Smooth muscle cell (in vitro differentiated cells): Measurements from ENCODE around the gene FKBP15. TPM values are rescaled to one million over a fixed set of nuclear protein-coding genes. Genes with fewer than 3 reads are reported as not detected.
"Not testable (repeated sequence)": the region's sequence is repeated elsewhere in the genome, so short reads cannot be mapped to it uniquely, and the experiment has no call there.

Source experiments
- DNase-seq: peaks from one replicate; lab custom pipeline; 2025; ENCODE audit not compliant: unreplicated experiment; lab: John Stamatoyannopoulos, UW
- H2AFZ ChIP-seq: fragments of 200-600 bp; sonication (generic); 2 replicates; pipeline ENCODE4 v1.6.0; 2016; ENCODE audit warnings: antibody characterized with exemption, low read depth, mild to moderate bottlenecking
- H3F3A ChIP-seq: fragments of 200-600 bp; sonication (generic); 2 replicates; pipeline ENCODE4 v1.6.0; 2017; ENCODE audit warnings: antibody characterized with exemption, low read depth
- H3K27ac ChIP-seq: fragments of 200-600 bp; sonication (generic); 2 replicates; pipeline ENCODE4 v1.5.1; 2016; ENCODE audit warnings: low read depth, mild to moderate bottlenecking
- H3K27me3 ChIP-seq: fragments of 200-600 bp; sonication (generic); 2 replicates; pipeline ENCODE4 v1.6.1; 2016; ENCODE audit warnings: low read depth, mild to moderate bottlenecking
- H3K36me3 ChIP-seq: fragments of 200-600 bp; sonication (generic); 2 replicates; pipeline ENCODE4 v1.5.1; 2016; ENCODE audit warnings: low read depth
- H3K4me1 ChIP-seq: fragments of 200-600 bp; sonication (generic); 2 replicates; pipeline ENCODE4 v1.5.1; 2016; ENCODE audit warnings: low read depth
- H3K4me2 ChIP-seq: fragments of 200-600 bp; sonication (generic); 2 replicates; pipeline ENCODE4 v1.6.0; 2016; ENCODE audit warnings: mild to moderate bottlenecking
- H3K4me3 ChIP-seq: fragments of 200-600 bp; sonication (generic); 2 replicates; pipeline ENCODE4 v1.5.1; 2016; ENCODE audit warnings: mild to moderate bottlenecking
- H3K79me2 ChIP-seq: fragments of 200-600 bp; sonication (generic); 2 replicates; pipeline ENCODE4 v1.6.0; 2016; ENCODE audit warnings: low read depth, mild to moderate bottlenecking
- H3K9ac ChIP-seq: fragments of 200-600 bp; sonication (generic); 2 replicates; pipeline ENCODE4 v1.6.0; 2016; ENCODE audit warnings: low read depth
- H3K9me3 ChIP-seq: fragments of 200-600 bp; sonication (generic); replicated peaks from 2 replicates; pipeline ENCODE4 v1.5.1; 2016; ENCODE audit warnings: low read depth
- H4K20me1 ChIP-seq: fragments of 200-600 bp; sonication (generic); 2 replicates; pipeline ENCODE4 v1.6.0; 2016; ENCODE audit warnings: low read depth
- CTCF ChIP-seq: fragments of 200-600 bp; sonication (generic); IDR thresholded peaks from 2 replicates; pipeline ENCODE4 v1.5.1; 2017; ENCODE audit warnings: borderline replicate concordance, mild to moderate bottlenecking, antibody characterized with exemption; ENCODE audit not compliant: insufficient read depth, poor library complexity, severe bottlenecking
- WGBS: methylation state at CpG from one replicate; pipeline ENCODE4 v1.1.7; 2016; ENCODE audit warnings: low lambda C conversion rate; 5-methylcytosine and 5-hydroxymethylcytosine counted together
- polyA plus RNA-seq: library from polyadenylated mRNA; unstranded; fragments of >200 nt; fragmentation: Nextera tagmentation; extraction: Ambion mirVana; gene quantifications from 2 replicates; pipeline ENCODE4 v1.2.1, GENCODE V29; 2016
- total RNA-seq: library from RNA; depleted of rRNA; stranded (reverse); fragments of >200 nt; gene quantifications from 2 replicates; pipeline ENCODE4 v1.2.3, GENCODE V29; 2014

The FKBP15 gene
- total and polyA plus RNA-seq, 2 experiments from 2014 or later, result 13.0 to 27.9 TPM

- Histone ChIP-seq H3K9me3 (no peaks in the 10 kb centered on the region), H3K4me3 (no peak overlapping the region), H3K36me3 (no peaks in the 10 kb centered on the region), H3K27ac (no peak overlapping the region), H4K20me1 (peaks cover 100% of the 10 kb centered on the region), H3K27me3 (no peaks in the 10 kb centered on the region), H3K79me2 (peaks cover 58% of the 10 kb centered on the region), H2AFZ (no peak overlapping the region), H3K9ac (no peak overlapping the region), H3F3A (no peaks in the 10 kb centered on the region), H3K4me2 (no peak overlapping the region), H3K4me1 (no peaks in the 10 kb centered on the region)
- TF ChIP-seq CTCF, result no peak
- WGBS, result 93% methylated on average over 10 of the region's 10 CpGs
- DNase-seq, result no peak
Measured at GRCh38 chr9:113238202-113238858, 17.3 kb upstream of the FKBP15 start.

- H3K27me3 ChIP-seq, result no peaks in the 10 kb centered on the region
- peaks cover 67% of the 10 kb centered on the region for H3K79me2 ChIP-seq
- no peak overlapping the region for H3K27ac ChIP-seq
- no peak overlapping the region for H2AFZ ChIP-seq
- H3K9ac ChIP-seq, result no peak overlapping the region
- no peak for DNase-seq
- WGBS, result 92% methylated on average over 4 of the region's 4 CpGs
- H3F3A ChIP-seq, result no peaks in the 10 kb centered on the region
- H3K4me1 ChIP-seq, result no peaks in the 10 kb centered on the region
- H3K4me2 ChIP-seq, result no peak overlapping the region
- no peaks in the 10 kb centered on the region for H3K36me3 ChIP-seq
- H3K4me3 ChIP-seq, result no peak overlapping the region
- no peaks in the 10 kb centered on the region for H3K9me3 ChIP-seq
- TF ChIP-seq CTCF, result no peak
- peaks cover 100% of the 10 kb centered on the region for H4K20me1 ChIP-seq
Measured at GRCh38 chr9:113237026-113237425, 15.9 kb upstream of the FKBP15 start.

- H3K9ac ChIP-seq, H3K4me1 ChIP-seq, H2AFZ ChIP-seq, H3K4me3 ChIP-seq, DNase-seq, H3K9me3 ChIP-seq, H3K27me3 ChIP-seq, H3F3A ChIP-seq, H3K36me3 ChIP-seq, H3K27ac ChIP-seq, H3K4me2 ChIP-seq: not testable (repeated sequence)
- peaks cover 71% of the 10 kb centered on the region for H3K79me2 ChIP-seq
- peaks cover 100% of the 10 kb centered on the region for H4K20me1 ChIP-seq
- WGBS, result 96% methylated on average over 10 of the region's 10 CpGs
Measured at GRCh38 chr9:113235701-113236255, 14.7 kb upstream of the FKBP15 start.

GRCh38 chr9:113231701-113232100 is 10.6 kb upstream of the FKBP15 start:
- TF ChIP-seq CTCF, result no peak
- no peaks in the 10 kb centered on the region for H3K27me3 ChIP-seq
- no peak overlapping the region for H3K4me2 ChIP-seq
- no peak overlapping the region for H2AFZ ChIP-seq
- H4K20me1 ChIP-seq, result peaks cover 100% of the 10 kb centered on the region
- peaks cover 73% of the 10 kb centered on the region for H3K79me2 ChIP-seq
- no peaks in the 10 kb centered on the region for H3F3A ChIP-seq
- no peak overlapping the region for H3K4me3 ChIP-seq
- no peak overlapping the region for H3K9ac ChIP-seq
- no peaks in the 10 kb centered on the region for H3K4me1 ChIP-seq
- 96% methylated on average over 2 of the region's 2 CpGs for WGBS
- no peaks in the 10 kb centered on the region for H3K9me3 ChIP-seq
- DNase-seq, result no peak
- no peaks in the 10 kb centered on the region for H3K36me3 ChIP-seq
- no peak overlapping the region for H3K27ac ChIP-seq
